DND-41 (cell line): ENCODE data around the gene NRG2.

Experiments used
- EZH2 ChIP-seq: IDR thresholded peaks from 3 replicates; pipeline ENCODE4 v1.6.1; 2012; ENCODE audit warnings: borderline replicate concordance, low read depth, mild to moderate bottlenecking, moderate library complexity, low read length, inconsistent platforms; ENCODE audit not compliant: severe bottlenecking
- TF ChIP-seq, protein P1 (sequence below): IDR thresholded peaks from 2 replicates; pipeline ENCODE4 v1.5.1; 2012; ENCODE audit warnings: borderline replicate concordance, low read length, moderate library complexity, mild to moderate bottlenecking; ENCODE audit not compliant: poor library complexity, severe bottlenecking; ENCODE audit errors: extremely low read depth

DNA sequence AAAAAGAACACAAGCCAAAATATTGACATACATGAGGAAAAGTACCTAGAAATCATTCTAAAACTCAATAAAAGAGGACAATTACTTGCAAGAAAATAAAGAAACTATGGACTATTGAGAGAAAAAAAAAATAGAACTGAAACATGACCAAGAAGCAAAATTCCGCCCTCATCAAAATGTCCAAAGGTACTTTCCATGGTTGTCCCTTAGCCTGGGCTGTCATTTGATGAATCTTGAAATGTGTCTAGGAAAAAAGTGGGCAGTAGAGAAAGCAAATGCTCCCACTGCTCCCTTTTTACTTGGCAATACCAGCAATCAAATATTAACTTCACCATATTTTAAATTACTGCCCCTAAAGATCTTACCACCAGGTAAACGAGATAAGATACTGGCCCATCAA, 10.8 kb downstream of the NRG2 start:
- TF ChIP-seq, protein P1, sequence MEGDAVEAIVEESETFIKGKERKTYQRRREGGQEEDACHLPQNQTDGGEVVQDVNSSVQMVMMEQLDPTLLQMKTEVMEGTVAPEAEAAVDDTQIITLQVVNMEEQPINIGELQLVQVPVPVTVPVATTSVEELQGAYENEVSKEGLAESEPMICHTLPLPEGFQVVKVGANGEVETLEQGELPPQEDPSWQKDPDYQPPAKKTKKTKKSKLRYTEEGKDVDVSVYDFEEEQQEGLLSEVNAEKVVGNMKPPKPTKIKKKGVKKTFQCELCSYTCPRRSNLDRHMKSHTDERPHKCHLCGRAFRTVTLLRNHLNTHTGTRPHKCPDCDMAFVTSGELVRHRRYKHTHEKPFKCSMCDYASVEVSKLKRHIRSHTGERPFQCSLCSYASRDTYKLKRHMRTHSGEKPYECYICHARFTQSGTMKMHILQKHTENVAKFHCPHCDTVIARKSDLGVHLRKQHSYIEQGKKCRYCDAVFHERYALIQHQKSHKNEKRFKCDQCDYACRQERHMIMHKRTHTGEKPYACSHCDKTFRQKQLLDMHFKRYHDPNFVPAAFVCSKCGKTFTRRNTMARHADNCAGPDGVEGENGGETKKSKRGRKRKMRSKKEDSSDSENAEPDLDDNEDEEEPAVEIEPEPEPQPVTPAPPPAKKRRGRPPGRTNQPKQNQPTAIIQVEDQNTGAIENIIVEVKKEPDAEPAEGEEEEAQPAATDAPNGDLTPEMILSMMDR = no peak
- no peak for TF ChIP-seq EZH2
